ENCODE measurements around the gene CAPN14.

DNA sequence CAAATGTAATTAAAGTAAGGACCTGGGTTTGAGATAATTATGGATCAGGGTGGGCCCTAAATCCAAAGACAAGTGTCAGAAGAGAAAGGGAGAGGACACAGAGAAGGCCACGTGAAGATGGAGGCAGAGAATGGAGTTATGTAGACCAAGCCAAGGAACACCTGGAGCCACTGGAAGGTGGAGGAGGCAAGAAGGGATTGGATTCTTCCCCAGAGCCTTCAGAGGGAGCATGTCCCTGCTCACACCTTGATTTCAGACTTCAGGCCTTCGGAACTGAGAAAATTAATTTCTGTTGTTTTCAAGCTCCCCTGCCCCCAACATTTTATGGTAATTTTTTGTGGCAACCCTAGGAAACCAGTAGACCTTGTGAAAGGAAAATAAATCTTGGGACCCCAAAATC is 19.6 kb downstream of the CAPN14 start:
- no peak for TF ChIP-seq YY1 (IDR thresholded peaks at IDR 0.05; ENCODE audit: low read depth)
- TF ChIP-seq, protein P1, sequence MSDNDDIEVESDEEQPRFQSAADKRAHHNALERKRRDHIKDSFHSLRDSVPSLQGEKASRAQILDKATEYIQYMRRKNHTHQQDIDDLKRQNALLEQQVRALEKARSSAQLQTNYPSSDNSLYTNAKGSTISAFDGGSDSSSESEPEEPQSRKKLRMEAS (IDR thresholded peaks at IDR 0.05): no peak

Data from Ishikawa (cell line).